ENCODE data around the gene BHMT.

DNA sequence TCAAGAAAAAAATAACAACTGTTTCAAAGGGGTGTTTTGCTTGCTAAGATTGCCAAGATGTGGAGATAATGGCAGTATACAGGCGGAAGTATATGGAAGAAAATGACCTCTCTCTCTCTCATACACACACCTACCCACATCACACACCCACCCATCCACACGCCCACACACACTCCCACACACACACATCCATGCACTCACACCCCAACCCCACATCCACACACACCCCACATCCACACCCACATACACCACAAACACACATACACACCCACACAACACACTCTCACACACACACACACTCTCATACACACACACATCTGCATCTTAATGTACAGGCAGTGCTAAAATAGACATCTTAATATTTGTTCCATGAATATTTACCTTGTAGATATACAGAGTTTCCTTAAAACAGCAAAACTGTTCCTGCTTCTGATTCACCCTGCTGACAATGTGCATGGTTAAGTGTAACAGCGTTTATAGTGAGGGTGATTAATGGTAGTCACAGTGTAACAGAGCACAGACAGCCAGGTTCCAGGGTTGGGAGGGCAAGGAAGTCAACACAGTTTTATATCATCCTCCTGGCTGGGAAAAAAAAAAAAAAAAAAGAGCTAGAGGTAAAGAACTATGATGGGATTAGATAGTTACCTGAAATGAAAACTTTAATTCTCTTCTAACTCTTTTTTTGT, 33.8 kb upstream of the BHMT start:
- TF ChIP-seq, protein P1, sequence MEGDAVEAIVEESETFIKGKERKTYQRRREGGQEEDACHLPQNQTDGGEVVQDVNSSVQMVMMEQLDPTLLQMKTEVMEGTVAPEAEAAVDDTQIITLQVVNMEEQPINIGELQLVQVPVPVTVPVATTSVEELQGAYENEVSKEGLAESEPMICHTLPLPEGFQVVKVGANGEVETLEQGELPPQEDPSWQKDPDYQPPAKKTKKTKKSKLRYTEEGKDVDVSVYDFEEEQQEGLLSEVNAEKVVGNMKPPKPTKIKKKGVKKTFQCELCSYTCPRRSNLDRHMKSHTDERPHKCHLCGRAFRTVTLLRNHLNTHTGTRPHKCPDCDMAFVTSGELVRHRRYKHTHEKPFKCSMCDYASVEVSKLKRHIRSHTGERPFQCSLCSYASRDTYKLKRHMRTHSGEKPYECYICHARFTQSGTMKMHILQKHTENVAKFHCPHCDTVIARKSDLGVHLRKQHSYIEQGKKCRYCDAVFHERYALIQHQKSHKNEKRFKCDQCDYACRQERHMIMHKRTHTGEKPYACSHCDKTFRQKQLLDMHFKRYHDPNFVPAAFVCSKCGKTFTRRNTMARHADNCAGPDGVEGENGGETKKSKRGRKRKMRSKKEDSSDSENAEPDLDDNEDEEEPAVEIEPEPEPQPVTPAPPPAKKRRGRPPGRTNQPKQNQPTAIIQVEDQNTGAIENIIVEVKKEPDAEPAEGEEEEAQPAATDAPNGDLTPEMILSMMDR (IDR thresholded peaks at IDR 0.05): no peak
- TF ChIP-seq POLR2A (IDR thresholded peaks at IDR 0.05) (no peak), POLR2AphosphoS5 (IDR thresholded peaks at IDR 0.05) (no peak)

Measured in prostate gland (tissue), 2 donors.